ENCODE measurements around the gene FAM120C.

- TF ChIP-seq CREB5 (CRISPR knock-in tag; IDR thresholded peaks at IDR 0.05; ENCODE audit: low read depth): no peak
- no peak for TF ChIP-seq TSHZ2 (CRISPR knock-in tag; IDR thresholded peaks at IDR 0.05)
- no peak for TF ChIP-seq PATZ1 (CRISPR knock-in tag; IDR thresholded peaks at IDR 0.05; ENCODE audit: borderline replicate concordance)
- TF ChIP-seq ARNTL (CRISPR knock-in tag; IDR thresholded peaks at IDR 0.05; ENCODE audit: borderline replicate concordance, low read depth): no peak
- TF ChIP-seq RARB (CRISPR knock-in tag; IDR thresholded peaks at IDR 0.05): no peak
- TF ChIP-seq TCF4 (CRISPR knock-in tag; IDR thresholded peaks at IDR 0.05; ENCODE audit: borderline replicate concordance): no peak
- TF ChIP-seq OSR1 (CRISPR knock-in tag; IDR thresholded peaks at IDR 0.05): no peak
- no peak for TF ChIP-seq ESRRG (CRISPR knock-in tag; IDR thresholded peaks at IDR 0.05)
- no peak for TF ChIP-seq POU6F1 (CRISPR knock-in tag; IDR thresholded peaks at IDR 0.05; ENCODE audit: borderline replicate concordance, low read depth)
Observed at GRCh38 chrX:54213603-54214002, 30.5 kb upstream of the FAM120C start.
